Karpas-422 (cell line): Measurements from ENCODE around the gene PTPRD. TPM values are rescaled to one million over a fixed set of nuclear protein-coding genes. Genes with fewer than 3 reads are reported as not detected.
A peak's percentile ranks its signal among the peaks of the same experiment; 100 is the strongest.

Experiments
- DNase-seq: peaks from one replicate; pipeline ENCODE4 v3.0.0-alpha.2; 2015
- H2AFZ ChIP-seq: fragments of 200-600 bp; sonication (generic); 2 replicates; pipeline ENCODE4 v1.6.1; 2014; ENCODE audit warnings: antibody characterized with exemption, low read length, mixed read lengths
- H3K27ac ChIP-seq: fragments of 200-600 bp; sonication (generic); 2 replicates; pipeline ENCODE4 v1.5.1; 2014; ENCODE audit warnings: mild to moderate bottlenecking, low read length, moderate library complexity
- H3K27me3 ChIP-seq: fragments of 200-600 bp; sonication (generic); 2 replicates; pipeline ENCODE4 v1.6.1; 2014; ENCODE audit warnings: low read length, mixed read lengths
- H3K36me3 ChIP-seq: fragments of 200-600 bp; sonication (generic); 2 replicates; pipeline ENCODE4 v1.6.1; 2014; ENCODE audit warnings: low read length, mixed read lengths; ENCODE audit not compliant: insufficient read depth
- H3K4me1 ChIP-seq: fragments of 200-600 bp; sonication (generic); 2 replicates; pipeline ENCODE4 v1.6.1; 2014; ENCODE audit warnings: mild to moderate bottlenecking, low read length, mixed read lengths
- H3K4me2 ChIP-seq: fragments of 200-600 bp; sonication (generic); 2 replicates; pipeline ENCODE4 v1.6.1; 2014; ENCODE audit warnings: low read length, low read depth, mild to moderate bottlenecking; ENCODE audit not compliant: poor library complexity, severe bottlenecking
- H3K4me3 ChIP-seq: fragments of 200-600 bp; sonication (generic); 2 replicates; pipeline ENCODE4 v1.5.1; 2014; ENCODE audit warnings: mild to moderate bottlenecking, antibody characterized with exemption, low read length, mixed read lengths
- H3K79me2 ChIP-seq: fragments of 200-600 bp; sonication (generic); 2 replicates; pipeline ENCODE4 v1.6.1; 2014; ENCODE audit warnings: mild to moderate bottlenecking, low read length, mixed read lengths
- H3K9ac ChIP-seq: fragments of 200-600 bp; sonication (generic); 2 replicates; pipeline ENCODE4 v1.6.0; 2014; ENCODE audit warnings: low read length
- H3K9me2 ChIP-seq: fragments of 200-600 bp; sonication (generic), shearing (Covaris generic); replicated peaks from 2 replicates; pipeline ENCODE4 v1.6.0; 2014; ENCODE audit warnings: mild to moderate bottlenecking, low read length, moderate library complexity; ENCODE audit not compliant: insufficient read depth
- H3K9me3 ChIP-seq: fragments of 300-700, 200-600 bp; sonication (generic); 2 replicates; pipeline ENCODE4 v1.6.1; 2014; ENCODE audit warnings: low read length, mixed read lengths
- H4K20me1 ChIP-seq: fragments of 200-600 bp; sonication (generic); 2 replicates; pipeline ENCODE4 v1.6.1; 2014; ENCODE audit warnings: mild to moderate bottlenecking, antibody characterized with exemption, low read length, low read depth; ENCODE audit not compliant: insufficient read depth
- total RNA-seq: library from RNA; depleted of rRNA; stranded (reverse); fragments of >200 nt; shearing (Covaris generic); gene quantifications from 2 replicates; pipeline ENCODE4 v1.2.3, GENCODE V29; 2014; ENCODE audit warnings: low replicate concordance

PTPRD gene
- total RNA-seq, 1 experiment from 2014 or later, result 0.63 TPM

GRCh38 chr9:8649160-8649559 lies 1963.6 kb downstream of the PTPRD start:
- no peaks in the 10 kb centered on the region for H3K79me2 ChIP-seq
- H3K9ac ChIP-seq, result no peak overlapping the region; the same call in 1 of the 2 replicates
- 0 out of 2 replicates have a peak, but pooled peaks cover 5% of the 10 kb centered on the region for H3K9me2 ChIP-seq
- H2AFZ ChIP-seq, result no peak overlapping the region
- DNase-seq, result peak; percentile 70
- no peaks in the 10 kb centered on the region for H4K20me1 ChIP-seq
- H3K9me3 ChIP-seq, result peaks cover 13% of the 10 kb centered on the region; the same call in 1 of the 2 replicates
- no peak overlapping the region for H3K4me3 ChIP-seq
- H3K27ac ChIP-seq, result peak overlapping the region; percentile 87
- no peak overlapping the region for H3K4me2 ChIP-seq
- peaks cover 36% of the 10 kb centered on the region for H3K4me1 ChIP-seq
- H3K36me3 ChIP-seq, result no peaks in the 10 kb centered on the region
- no peaks in the 10 kb centered on the region for H3K27me3 ChIP-seq

GRCh38 chr9:8648271-8648845 lies 1964.4 kb downstream of the PTPRD start:
- H3K4me2 ChIP-seq, result peak overlapping the region; percentile 14

GRCh38 chr9:8647824-8648223 lies 1965.0 kb downstream of the PTPRD start:
- H3K4me1 ChIP-seq, result peaks cover 36% of the 10 kb centered on the region
- peak overlapping the region; percentile 87 for H3K27ac ChIP-seq
- no peak for DNase-seq
- no peaks in the 10 kb centered on the region for H3K36me3 ChIP-seq
- H3K9me2 ChIP-seq, result 0 out of 2 replicates have a peak, but pooled peaks cover 5% of the 10 kb centered on the region
- H3K9me3 ChIP-seq, result peaks cover 10% of the 10 kb centered on the region; the same call in 1 of the 2 replicates
- no peaks in the 10 kb centered on the region for H3K79me2 ChIP-seq
- no peak overlapping the region for H3K9ac ChIP-seq
- H3K27me3 ChIP-seq, result no peaks in the 10 kb centered on the region
- H2AFZ ChIP-seq, result no peak overlapping the region
- H3K4me2 ChIP-seq, result no peak overlapping the region
- H4K20me1 ChIP-seq, result no peaks in the 10 kb centered on the region
- no peak overlapping the region for H3K4me3 ChIP-seq

More at GRCh38 chr9:8648271-8648845, 1964.4 kb downstream of the PTPRD start:
- Histone ChIP-seq H3K9me3 (peaks cover 10% of the 10 kb centered on the region; the same call in 1 of the 2 replicates), H3K27ac (peak overlapping the region; percentile 87), H3K9ac (peak overlapping the region; percentile 22; the same call in 1 of the 2 replicates), H3K4me1 (peaks cover 36% of the 10 kb centered on the region), H3K27me3 (no peaks in the 10 kb centered on the region), H3K9me2 (0 out of 2 replicates have a peak, but pooled peaks cover 5% of the 10 kb centered on the region), H3K79me2 (no peaks in the 10 kb centered on the region), H3K36me3 (no peaks in the 10 kb centered on the region), H3K4me3 (no peak overlapping the region), H2AFZ (no peak overlapping the region), H4K20me1 (no peaks in the 10 kb centered on the region)
- peak; percentile 46 for DNase-seq

- DNase-seq, result no peak
- Histone ChIP-seq H2AFZ (no peak overlapping the region), H3K27me3 (no peaks in the 10 kb centered on the region), H4K20me1 (no peaks in the 10 kb centered on the region), H3K27ac (no peak overlapping the region), H3K9me2 (0 out of 2 replicates have a peak, but pooled peaks cover 5% of the 10 kb centered on the region), H3K4me1 (peaks cover 13% of the 10 kb centered on the region), H3K4me3 (no peak overlapping the region), H3K79me2 (no peaks in the 10 kb centered on the region), H3K9ac (no peak overlapping the region), H3K36me3 (no peaks in the 10 kb centered on the region), H3K4me2 (no peak overlapping the region), H3K9me3 (peaks cover 14% of the 10 kb centered on the region; the same call in 1 of the 2 replicates)
Measured at GRCh38 chr9:8644571-8644970, 1968.2 kb downstream of the PTPRD start.

- H3K79me2 ChIP-seq, result no peaks in the 10 kb centered on the region
- no peaks in the 10 kb centered on the region for H4K20me1 ChIP-seq
- H3K9me3 ChIP-seq, result peaks cover 19% of the 10 kb centered on the region
- H3K36me3 ChIP-seq, result no peaks in the 10 kb centered on the region
- H3K27me3 ChIP-seq, result no peaks in the 10 kb centered on the region
- H3K4me3 ChIP-seq, result no peak overlapping the region
- H3K27ac ChIP-seq, result no peak overlapping the region
- H3K4me2 ChIP-seq, result no peak overlapping the region
- H3K9me2 ChIP-seq, result 0 out of 2 replicates have a peak, but pooled peaks cover 5% of the 10 kb centered on the region
- peaks cover 12% of the 10 kb centered on the region for H3K4me1 ChIP-seq
- H3K9ac ChIP-seq, result no peak overlapping the region
- H2AFZ ChIP-seq, result no peak overlapping the region
- no peak for DNase-seq
Measured at GRCh38 chr9:8643896-8644295, 1968.9 kb downstream of the PTPRD start.

- Histone ChIP-seq H4K20me1 (no peaks in the 10 kb centered on the region), H3K4me2 (no peak overlapping the region), H2AFZ (no peak overlapping the region), H3K9me3 (peaks cover 19% of the 10 kb centered on the region), H3K79me2 (no peaks in the 10 kb centered on the region), H3K9me2 (0 out of 2 replicates have a peak, but pooled peaks cover 5% of the 10 kb centered on the region), H3K27ac (no peak overlapping the region), H3K27me3 (no peaks in the 10 kb centered on the region), H3K4me1 (peaks cover 8% of the 10 kb centered on the region), H3K36me3 (no peaks in the 10 kb centered on the region), H3K4me3 (no peak overlapping the region), H3K9ac (no peak overlapping the region)
- DNase-seq, result no peak
Measured at GRCh38 chr9:8643464-8643863, 1969.3 kb downstream of the PTPRD start.

- no peaks in the 10 kb centered on the region for H3K27me3 ChIP-seq
- H3K79me2 ChIP-seq, result no peaks in the 10 kb centered on the region
- no peak overlapping the region for H3K9ac ChIP-seq
- H2AFZ ChIP-seq, result no peak overlapping the region
- H4K20me1 ChIP-seq, result no peaks in the 10 kb centered on the region
- no peaks in the 10 kb centered on the region for H3K9me2 ChIP-seq
- H3K4me2 ChIP-seq, result no peak overlapping the region
- no peak for DNase-seq
- no peak overlapping the region for H3K27ac ChIP-seq
- no peaks in the 10 kb centered on the region for H3K4me1 ChIP-seq
- H3K36me3 ChIP-seq, result no peaks in the 10 kb centered on the region
- H3K4me3 ChIP-seq, result no peak overlapping the region
- H3K9me3 ChIP-seq, result peaks cover 29% of the 10 kb centered on the region
Measured at GRCh38 chr9:8640761-8641160, 1972.0 kb downstream of the PTPRD start.

- no peaks in the 10 kb centered on the region for H3K4me1 ChIP-seq
- DNase-seq, result no peak
- no peaks in the 10 kb centered on the region for H3K79me2 ChIP-seq
- H3K36me3 ChIP-seq, result no peaks in the 10 kb centered on the region
- no peak overlapping the region for H3K4me2 ChIP-seq
- H3K27ac ChIP-seq, result no peak overlapping the region
- H2AFZ ChIP-seq, result no peak overlapping the region
- no peak overlapping the region for H3K9ac ChIP-seq
- H3K27me3 ChIP-seq, result no peaks in the 10 kb centered on the region
- H3K4me3 ChIP-seq, result no peak overlapping the region
- H3K9me2 ChIP-seq, result no peaks in the 10 kb centered on the region
- H4K20me1 ChIP-seq, result no peaks in the 10 kb centered on the region
- H3K9me3 ChIP-seq, result peaks cover 27% of the 10 kb centered on the region
Measured at GRCh38 chr9:8637626-8638025, 1975.2 kb downstream of the PTPRD start.
